HCT116 (cell line): ENCODE measurements around the gene PTPRC. TPM values are rescaled to one million over a fixed set of nuclear protein-coding genes. Genes with fewer than 3 reads are reported as not detected.

Experiments
- ATAC-seq: fragments of 200-7000 bp; cut with Tn5 transposase; 2 replicates; pipeline ENCODE4 v1.9.1; 2020; ENCODE audit warnings: mild to moderate bottlenecking, moderate library complexity
- BruUV-seq: library from RNA; stranded (reverse); fragments of 400-500 nt; replicated peaks from 2 replicates; lab custom pipeline; 2021; lab: Mats Ljungman, UMichigan
- CTCF ChIA-PET: fragments of 300-600 bp; sonication (Branson Sonifier 250); formaldehyde crosslinking; loops from one replicate; lab custom pipeline; 2021; ENCODE audit warnings: antibody characterized with exemption; lab: Charles Lee
- POLR2A ChIA-PET: fragments of 300-600, 350-600 bp; sonication (Branson Sonifier 250); formaldehyde crosslinking; loops from one replicate; lab custom pipeline; 2021; ENCODE audit warnings: antibody characterized with exemption; lab: Charles Lee
- RAD21 ChIA-PET, 2 experiments: fragments of 300-600 bp; sonication (Branson Sonifier 250); formaldehyde crosslinking; loops; one replicate each; lab custom pipeline; 2023; ENCODE audit warnings: low total read pairs in 2 of 2; ENCODE audit not compliant: uncharacterized antibody in 2 of 2, unreplicated experiment in 2 of 2, low non-redundant PET in 1 of 2; lab: Charles Lee
- DNase-seq: peaks from one replicate; pipeline ENCODE4 v3.0.0-alpha.2; 2010; ENCODE audit warnings: low read depth, low spot score
- H2AFZ ChIP-seq: fragments of 200-600 bp; shearing (Covaris generic), sonication (generic); 2 replicates; pipeline ENCODE4 v1.6.1; 2017; ENCODE audit warnings: low read depth, mixed run types, mixed read lengths, antibody characterized with exemption, low read length; ENCODE audit not compliant: poor library complexity, severe bottlenecking
- H3K27ac ChIP-seq: 2 replicates; pipeline ENCODE4 v1.5.1; 2012; ENCODE audit warnings: low read depth, low read length
- H3K27me3 ChIP-seq: fragments of 200-600 bp; sonication (generic); 2 replicates; pipeline ENCODE4 v1.6.1; 2016; ENCODE audit warnings: mixed run types, low read length, mixed read lengths; ENCODE audit not compliant: insufficient read depth
- H3K36me3 ChIP-seq, 2 experiments: fragments of 200-500 bp in 1 of 2; fragments of 200-600 bp in 1 of 2; sonication (Bioruptor generic) in 1 of 2; sonication (generic) in 1 of 2; 2 replicates each; pipeline versions ENCODE4 v1.5.1 to v1.6.1; 2014 to 2016; ENCODE audit warnings: low read length in 2 of 2, inconsistent platforms in 1 of 2, mixed read lengths in 1 of 2, mixed run types in 1 of 2; ENCODE audit not compliant: insufficient read depth in 2 of 2, control insufficient read depth in 1 of 2
- H3K4me1 ChIP-seq, 2 experiments: fragments of 200-600 bp in 1 of 2; sonication (generic) in 1 of 2; 2 replicates each; pipeline versions ENCODE4 v1.5.1 to v1.6.1; 2012 to 2017; ENCODE audit warnings: low read length in 2 of 2, inconsistent platforms in 1 of 2, mild to moderate bottlenecking in 1 of 2, mixed read lengths in 1 of 2, mixed run types in 1 of 2, moderate library complexity in 1 of 2; ENCODE audit not compliant: insufficient read depth in 2 of 2, control insufficient read depth in 1 of 2
- H3K4me2 ChIP-seq: fragments of 200-600 bp; sonication (generic); 2 replicates; pipeline ENCODE4 v1.6.1; 2017; ENCODE audit warnings: mixed run types, low read length, mixed read lengths
- H3K4me3 ChIP-seq, 2 experiments: fragments of 200-600 bp in 1 of 2; sonication (generic) in 1 of 2; replicated peaks in 1 of 2; 2 replicates each; pipeline ENCODE4 v1.5.1; 2011 to 2016; ENCODE audit warnings: low read length in 2 of 2, control low read depth in 1 of 2, low read depth in 1 of 2, mild to moderate bottlenecking in 1 of 2, mixed read lengths in 1 of 2, mixed run types in 1 of 2
- H3K79me2 ChIP-seq: fragments of 200-600 bp; sonication (generic); 2 replicates; pipeline ENCODE4 v1.6.1; 2017; ENCODE audit warnings: mild to moderate bottlenecking, mixed run types, low read length, moderate library complexity, mixed read lengths; ENCODE audit not compliant: insufficient read depth
- H3K9ac ChIP-seq: fragments of 200-600 bp; sonication (generic); 2 replicates; pipeline ENCODE4 v1.6.1; 2016; ENCODE audit warnings: low read length, mixed read lengths
- H3K9me2 ChIP-seq: fragments of 200-600 bp; sonication (generic), shearing (Covaris generic); 2 replicates; pipeline ENCODE4 v1.6.1; 2017; ENCODE audit warnings: mixed run types, mild to moderate bottlenecking, moderate library complexity; ENCODE audit not compliant: insufficient read depth
- H3K9me3 ChIP-seq, 2 experiments: fragments of 200-500 bp in 1 of 2; fragments of 200-600 bp in 1 of 2; sonication (Bioruptor generic) in 1 of 2; sonication (generic) in 1 of 2; 2 replicates each; pipeline ENCODE4 v1.6.1; 2014 to 2017; ENCODE audit warnings: low read length in 2 of 2, mixed read lengths in 2 of 2, inconsistent platforms in 1 of 2, low read depth in 1 of 2, mild to moderate bottlenecking in 1 of 2, mixed run types in 1 of 2, moderate library complexity in 1 of 2; ENCODE audit not compliant: control insufficient read depth in 1 of 2, insufficient read depth in 1 of 2
- H4K20me1 ChIP-seq: fragments of 200-600 bp; sonication (generic), shearing (Covaris generic); 2 replicates; pipeline ENCODE4 v1.6.1; 2017; ENCODE audit warnings: mixed run types, mild to moderate bottlenecking, moderate library complexity; ENCODE audit not compliant: insufficient read depth
- CEBPB ChIP-seq: IDR thresholded peaks from 2 replicates; pipeline ENCODE4 v1.6.1; 2012; ENCODE audit warnings: low read depth
- EGR1 ChIP-seq: IDR thresholded peaks from 2 replicates; pipeline ENCODE4 v1.6.1; 2012; ENCODE audit warnings: low read depth
- ELF1 ChIP-seq: IDR thresholded peaks from 2 replicates; pipeline ENCODE4 v1.6.1; 2012; ENCODE audit warnings: low read depth, borderline replicate concordance
- EZH2 ChIP-seq: fragments of 200-600 bp; sonication (generic); IDR thresholded peaks from 2 replicates; pipeline ENCODE4 v1.6.1; 2017; ENCODE audit warnings: antibody characterized with exemption, mixed run types
- FOSL1 ChIP-seq: IDR thresholded peaks from 2 replicates; pipeline ENCODE4 v1.6.1; 2012; ENCODE audit warnings: low read depth
- JUND ChIP-seq: IDR thresholded peaks from 2 replicates; pipeline ENCODE4 v1.6.1; 2012
- POLR2A ChIP-seq: IDR thresholded peaks from 2 replicates; pipeline ENCODE4 v1.7.0; 2011; ENCODE audit warnings: borderline replicate concordance; ENCODE audit not compliant: insufficient read depth, insufficient read length; ENCODE audit errors: extremely low read depth
- POLR2AphosphoS5 ChIP-seq: IDR thresholded peaks from 2 replicates; pipeline ENCODE4 v1.6.1; 2011; ENCODE audit warnings: mild to moderate bottlenecking, low read depth, low read length, moderate library complexity
- RAD21 ChIP-seq: IDR thresholded peaks from 2 replicates; pipeline ENCODE4 v1.6.1; 2012; ENCODE audit warnings: low read depth, mild to moderate bottlenecking
- SIN3A ChIP-seq: IDR thresholded peaks from 2 replicates; pipeline ENCODE4 v1.6.1; 2012; ENCODE audit warnings: low read depth
- SP1 ChIP-seq: IDR thresholded peaks from 2 replicates; pipeline ENCODE4 v1.6.1; 2012; ENCODE audit warnings: low read depth
- SRF ChIP-seq: IDR thresholded peaks from 2 replicates; pipeline ENCODE4 v1.6.1; 2012; ENCODE audit warnings: low read depth
- TCF7L2 ChIP-seq: IDR thresholded peaks from 2 replicates; pipeline ENCODE4 v1.7.0; 2011; ENCODE audit warnings: borderline replicate concordance, inconsistent platforms; ENCODE audit not compliant: insufficient read depth, insufficient read length; ENCODE audit errors: extremely low read depth
- YY1 ChIP-seq: IDR thresholded peaks from 2 replicates; pipeline ENCODE4 v1.6.1; 2011; ENCODE audit warnings: low read length, low read depth, moderate library complexity, mild to moderate bottlenecking; ENCODE audit not compliant: insufficient replicate concordance; ENCODE audit errors: extremely low read depth
- ZFX ChIP-seq: fragments of 450-650 bp; IDR thresholded peaks from 2 replicates; pipeline ENCODE4 v1.6.1; 2017
- intact Hi-C: fragments of 100-400 bp; cut with micrococcal nuclease; formaldehyde crosslinking; loops from 2 replicates; pipeline ENCODE4 v1.10.0; 2022
- total RNA-seq: library from RNA; stranded (reverse); gene quantifications from one replicate; pipeline ENCODE4 v1.2.1, GENCODE V29; 2021; ENCODE audit not compliant: unreplicated experiment
- TF ChIP-seq, protein P1 (sequence below), 3 experiments: fragments of 200-600 bp in 1 of 3; sonication (generic) in 1 of 3; IDR thresholded peaks in 2 of 3; conservative IDR thresholded peaks in 1 of 3; 2 replicates each; pipeline ENCODE4 v1.5.1; 2012 to 2017; ENCODE audit warnings: low read depth in 2 of 3, low read length in 2 of 3, antibody characterized with exemption in 1 of 3, borderline replicate concordance in 1 of 3, control low read depth in 1 of 3, mild to moderate bottlenecking in 1 of 3, mixed read lengths in 1 of 3, mixed run types in 1 of 3, moderate library complexity in 1 of 3; ENCODE audit not compliant: insufficient read depth in 1 of 3
- TF ChIP-seq, protein P2 (sequence below): IDR thresholded peaks from 2 replicates; pipeline ENCODE4 v1.6.1; 2011; ENCODE audit warnings: mild to moderate bottlenecking, low read length, moderate library complexity; ENCODE audit not compliant: insufficient replicate concordance; ENCODE audit errors: extremely low read depth
- TF ChIP-seq, protein P3 (sequence below): IDR thresholded peaks from 2 replicates; pipeline ENCODE4 v1.6.1; 2012
- TF ChIP-seq, protein P4 (sequence below): IDR thresholded peaks from 2 replicates; pipeline ENCODE4 v1.6.1; 2012

The PTPRC gene
- total RNA-seq, 1 experiment from 2014 or later: 1.2 TPM

DNA sequence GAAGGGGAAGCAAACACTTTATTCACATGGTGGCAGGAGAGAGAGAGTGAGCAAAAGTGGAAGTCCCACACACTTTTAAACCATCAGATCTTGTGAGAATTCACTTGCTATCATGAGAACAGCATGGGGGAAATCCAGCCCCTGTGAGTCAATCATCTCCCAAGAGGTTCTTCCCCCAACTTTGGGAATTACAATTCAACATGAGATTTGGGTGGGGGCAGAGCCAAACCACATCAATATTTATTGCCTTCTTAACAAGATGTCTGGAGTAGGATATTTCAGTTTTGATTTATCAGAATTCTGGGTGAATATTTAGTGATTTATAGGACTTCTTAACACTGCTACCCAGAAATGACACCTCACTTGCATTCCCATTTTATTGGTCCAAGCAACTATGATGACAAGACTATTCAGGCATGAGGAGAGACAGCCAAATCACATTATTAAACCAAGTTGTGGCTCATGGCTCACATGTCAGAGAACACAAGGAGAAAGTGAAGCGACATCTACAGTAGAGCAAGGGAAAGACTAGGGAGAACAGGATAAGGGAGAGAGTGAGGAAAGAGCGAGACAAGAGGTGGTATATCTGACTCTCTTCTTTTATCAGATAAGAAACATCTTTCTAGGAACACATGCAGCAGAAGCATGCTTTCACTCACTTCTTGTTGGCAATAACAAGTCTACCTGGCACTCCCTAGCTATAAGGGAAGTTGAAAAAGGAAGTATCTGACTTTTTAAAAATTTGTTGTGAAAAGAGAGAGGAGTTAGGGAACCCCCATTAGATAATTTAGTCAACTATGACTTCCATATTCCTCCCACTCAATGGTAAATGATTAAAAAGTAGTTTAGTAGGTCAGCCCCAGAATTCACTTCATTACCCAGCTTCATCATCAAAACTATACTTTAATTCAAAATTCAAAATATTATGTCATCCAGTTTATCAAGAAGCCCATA, 36.6 kb upstream of the PTPRC start:
- Histone ChIP-seq H3K4me3 (no peak overlapping the region), H3K27me3 (no peaks in the 10 kb centered on the region), H2AFZ (no peak overlapping the region), H3K4me2 (no peak overlapping the region), H3K79me2 (no peaks in the 10 kb centered on the region), H3K9me2 (no peaks in the 10 kb centered on the region), H3K9ac (no peak overlapping the region), H3K9me3 (no peaks in the 10 kb centered on the region), H3K27ac (no peak overlapping the region), H3K36me3 (no peaks in the 10 kb centered on the region), H3K4me1 (no peaks in the 10 kb centered on the region), H4K20me1 (no peaks in the 10 kb centered on the region)
- TF ChIP-seq, protein P1, sequence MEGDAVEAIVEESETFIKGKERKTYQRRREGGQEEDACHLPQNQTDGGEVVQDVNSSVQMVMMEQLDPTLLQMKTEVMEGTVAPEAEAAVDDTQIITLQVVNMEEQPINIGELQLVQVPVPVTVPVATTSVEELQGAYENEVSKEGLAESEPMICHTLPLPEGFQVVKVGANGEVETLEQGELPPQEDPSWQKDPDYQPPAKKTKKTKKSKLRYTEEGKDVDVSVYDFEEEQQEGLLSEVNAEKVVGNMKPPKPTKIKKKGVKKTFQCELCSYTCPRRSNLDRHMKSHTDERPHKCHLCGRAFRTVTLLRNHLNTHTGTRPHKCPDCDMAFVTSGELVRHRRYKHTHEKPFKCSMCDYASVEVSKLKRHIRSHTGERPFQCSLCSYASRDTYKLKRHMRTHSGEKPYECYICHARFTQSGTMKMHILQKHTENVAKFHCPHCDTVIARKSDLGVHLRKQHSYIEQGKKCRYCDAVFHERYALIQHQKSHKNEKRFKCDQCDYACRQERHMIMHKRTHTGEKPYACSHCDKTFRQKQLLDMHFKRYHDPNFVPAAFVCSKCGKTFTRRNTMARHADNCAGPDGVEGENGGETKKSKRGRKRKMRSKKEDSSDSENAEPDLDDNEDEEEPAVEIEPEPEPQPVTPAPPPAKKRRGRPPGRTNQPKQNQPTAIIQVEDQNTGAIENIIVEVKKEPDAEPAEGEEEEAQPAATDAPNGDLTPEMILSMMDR (IDR thresholded peaks at IDR 0.05 in 2 of 3, conservative IDR thresholded peaks at IDR 0.05 in 1 of 3; ENCODE audit: borderline replicate concordance in 1 of 3, insufficient read depth in 1 of 3, low read depth in 2 of 3, low read length in 2 of 3): no peak
- TF ChIP-seq RAD21 (no peak), SP1 (no peak), POLR2AphosphoS5 (no peak), SRF (no peak), JUND (no peak), CEBPB (no peak), EZH2 (no peak), POLR2A (no peak), FOSL1 (no peak), EGR1 (no peak), ELF1 (no peak), TCF7L2 (no peak), ZFX (no peak), SIN3A (no peak), YY1 (no peak)
- TF ChIP-seq, protein P2, sequence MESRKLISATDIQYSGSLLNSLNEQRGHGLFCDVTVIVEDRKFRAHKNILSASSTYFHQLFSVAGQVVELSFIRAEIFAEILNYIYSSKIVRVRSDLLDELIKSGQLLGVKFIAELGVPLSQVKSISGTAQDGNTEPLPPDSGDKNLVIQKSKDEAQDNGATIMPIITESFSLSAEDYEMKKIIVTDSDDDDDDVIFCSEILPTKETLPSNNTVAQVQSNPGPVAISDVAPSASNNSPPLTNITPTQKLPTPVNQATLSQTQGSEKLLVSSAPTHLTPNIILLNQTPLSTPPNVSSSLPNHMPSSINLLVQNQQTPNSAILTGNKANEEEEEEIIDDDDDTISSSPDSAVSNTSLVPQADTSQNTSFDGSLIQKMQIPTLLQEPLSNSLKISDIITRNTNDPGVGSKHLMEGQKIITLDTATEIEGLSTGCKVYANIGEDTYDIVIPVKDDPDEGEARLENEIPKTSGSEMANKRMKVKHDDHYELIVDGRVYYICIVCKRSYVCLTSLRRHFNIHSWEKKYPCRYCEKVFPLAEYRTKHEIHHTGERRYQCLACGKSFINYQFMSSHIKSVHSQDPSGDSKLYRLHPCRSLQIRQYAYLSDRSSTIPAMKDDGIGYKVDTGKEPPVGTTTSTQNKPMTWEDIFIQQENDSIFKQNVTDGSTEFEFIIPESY: no peak
- TF ChIP-seq, protein P3, sequence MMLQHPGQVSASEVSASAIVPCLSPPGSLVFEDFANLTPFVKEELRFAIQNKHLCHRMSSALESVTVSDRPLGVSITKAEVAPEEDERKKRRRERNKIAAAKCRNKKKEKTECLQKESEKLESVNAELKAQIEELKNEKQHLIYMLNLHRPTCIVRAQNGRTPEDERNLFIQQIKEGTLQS: no peak
- TF ChIP-seq, protein P4, sequence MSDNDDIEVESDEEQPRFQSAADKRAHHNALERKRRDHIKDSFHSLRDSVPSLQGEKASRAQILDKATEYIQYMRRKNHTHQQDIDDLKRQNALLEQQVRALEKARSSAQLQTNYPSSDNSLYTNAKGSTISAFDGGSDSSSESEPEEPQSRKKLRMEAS: no peak
- ChIA-PET RAD21 (no interaction called here), CTCF (no interaction called here), POLR2A (no interaction called here)
- no TSS peak for BruUV-seq
- ATAC-seq: no peak
- intact Hi-C loops: no loop called here
- no peak for DNase-seq
